Measurements from ENCODE around the gene ZRANB2. TPM values are rescaled to one million over a fixed set of nuclear protein-coding genes. Genes with fewer than 3 reads are reported as not detected.

Gene ZRANB2
- total RNA-seq, 1 experiment from 2014 or later = 67.9 TPM

DNA sequence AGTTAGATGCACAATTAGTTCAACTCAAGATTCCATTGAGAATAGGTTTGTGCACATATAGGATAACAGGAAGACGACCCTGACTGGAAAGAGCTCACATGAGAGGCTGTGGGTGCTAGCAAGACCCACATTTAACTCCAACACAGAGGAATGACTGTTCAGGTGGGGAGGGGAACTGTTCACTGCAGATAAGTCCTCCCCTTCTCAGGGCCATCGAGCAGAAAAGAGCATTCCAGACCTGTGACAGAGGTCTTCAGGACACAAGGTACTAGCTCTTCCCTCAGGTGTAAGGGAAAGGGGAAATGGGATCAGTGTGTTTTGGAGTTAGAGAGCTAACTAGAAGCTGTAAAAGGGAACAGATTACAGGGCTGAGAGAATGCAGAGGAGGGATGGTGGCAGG lies 41.9 kb downstream of the ZRANB2 start:
- intact Hi-C loops (cut with micrococcal nuclease) = no loop called here
- Histone ChIP-seq H3K9me2 (ENCODE audit: insufficient read depth) (no peaks in the 10 kb centered on the region), H2AFZ (ENCODE audit: low read depth, low read length, poor library complexity, severe bottlenecking) (no peak overlapping the region), H3K4me1 (ENCODE audit: control insufficient read depth in 1 of 2, insufficient read depth in 2 of 2, low read length in 2 of 2) (no peaks in the 10 kb centered on the region), H4K20me1 (ENCODE audit: insufficient read depth) (no peaks in the 10 kb centered on the region), H3K9ac (ENCODE audit: low read length) (no peak overlapping the region), H3K36me3 (ENCODE audit: control insufficient read depth in 1 of 2, insufficient read depth in 2 of 2, low read length in 2 of 2) (no peaks in the 10 kb centered on the region), H3K4me2 (ENCODE audit: low read length) (no peak overlapping the region), H3K79me2 (ENCODE audit: insufficient read depth, low read length) (no peaks in the 10 kb centered on the region), H3K27me3 (ENCODE audit: insufficient read depth, low read length) (peaks cover 69% of the 10 kb centered on the region), H3K27ac (ENCODE audit: low read depth, low read length) (no peak overlapping the region), H3K4me3 (replicated peaks in 1 of 2; ENCODE audit: low read depth in 1 of 2, low read length in 2 of 2) (no peak overlapping the region), H3K9me3 (ENCODE audit: control insufficient read depth in 1 of 2, insufficient read depth in 1 of 2, low read depth in 1 of 2, low read length in 2 of 2) (no peaks in the 10 kb centered on the region)
- CTCF ChIA-PET = no interaction called here
- DNase-seq (ENCODE audit: low read depth, low spot score) (no peak), ATAC-seq (no peak)
- TF ChIP-seq RAD21 (IDR thresholded peaks at IDR 0.05; ENCODE audit: low read depth) (no peak), POLR2AphosphoS5 (IDR thresholded peaks at IDR 0.05; ENCODE audit: low read depth, low read length) (no peak), CEBPB (IDR thresholded peaks at IDR 0.05; ENCODE audit: low read depth) (no peak), FOSL1 (IDR thresholded peaks at IDR 0.05; ENCODE audit: low read depth) (no peak), ZNF274 (IDR thresholded peaks at IDR 0.05; ENCODE audit: low read depth, low read length) (no peak), MAX (IDR thresholded peaks at IDR 0.05) (no peak), ELF1 (IDR thresholded peaks at IDR 0.05; ENCODE audit: borderline replicate concordance, low read depth) (no peak), ZFX (IDR thresholded peaks at IDR 0.05) (no peak), EZH2phosphoT487 (IDR thresholded peaks at IDR 0.05; ENCODE audit: borderline replicate concordance) (no peak), CBX3 (IDR thresholded peaks at IDR 0.05; ENCODE audit: low read depth) (no peak), JUND (IDR thresholded peaks at IDR 0.05) (no peak)
- TF ChIP-seq, protein P1, sequence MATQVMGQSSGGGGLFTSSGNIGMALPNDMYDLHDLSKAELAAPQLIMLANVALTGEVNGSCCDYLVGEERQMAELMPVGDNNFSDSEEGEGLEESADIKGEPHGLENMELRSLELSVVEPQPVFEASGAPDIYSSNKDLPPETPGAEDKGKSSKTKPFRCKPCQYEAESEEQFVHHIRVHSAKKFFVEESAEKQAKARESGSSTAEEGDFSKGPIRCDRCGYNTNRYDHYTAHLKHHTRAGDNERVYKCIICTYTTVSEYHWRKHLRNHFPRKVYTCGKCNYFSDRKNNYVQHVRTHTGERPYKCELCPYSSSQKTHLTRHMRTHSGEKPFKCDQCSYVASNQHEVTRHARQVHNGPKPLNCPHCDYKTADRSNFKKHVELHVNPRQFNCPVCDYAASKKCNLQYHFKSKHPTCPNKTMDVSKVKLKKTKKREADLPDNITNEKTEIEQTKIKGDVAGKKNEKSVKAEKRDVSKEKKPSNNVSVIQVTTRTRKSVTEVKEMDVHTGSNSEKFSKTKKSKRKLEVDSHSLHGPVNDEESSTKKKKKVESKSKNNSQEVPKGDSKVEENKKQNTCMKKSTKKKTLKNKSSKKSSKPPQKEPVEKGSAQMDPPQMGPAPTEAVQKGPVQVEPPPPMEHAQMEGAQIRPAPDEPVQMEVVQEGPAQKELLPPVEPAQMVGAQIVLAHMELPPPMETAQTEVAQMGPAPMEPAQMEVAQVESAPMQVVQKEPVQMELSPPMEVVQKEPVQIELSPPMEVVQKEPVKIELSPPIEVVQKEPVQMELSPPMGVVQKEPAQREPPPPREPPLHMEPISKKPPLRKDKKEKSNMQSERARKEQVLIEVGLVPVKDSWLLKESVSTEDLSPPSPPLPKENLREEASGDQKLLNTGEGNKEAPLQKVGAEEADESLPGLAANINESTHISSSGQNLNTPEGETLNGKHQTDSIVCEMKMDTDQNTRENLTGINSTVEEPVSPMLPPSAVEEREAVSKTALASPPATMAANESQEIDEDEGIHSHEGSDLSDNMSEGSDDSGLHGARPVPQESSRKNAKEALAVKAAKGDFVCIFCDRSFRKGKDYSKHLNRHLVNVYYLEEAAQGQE (IDR thresholded peaks at IDR 0.05; ENCODE audit: low read depth) = no peak
- TF ChIP-seq, protein P2, sequence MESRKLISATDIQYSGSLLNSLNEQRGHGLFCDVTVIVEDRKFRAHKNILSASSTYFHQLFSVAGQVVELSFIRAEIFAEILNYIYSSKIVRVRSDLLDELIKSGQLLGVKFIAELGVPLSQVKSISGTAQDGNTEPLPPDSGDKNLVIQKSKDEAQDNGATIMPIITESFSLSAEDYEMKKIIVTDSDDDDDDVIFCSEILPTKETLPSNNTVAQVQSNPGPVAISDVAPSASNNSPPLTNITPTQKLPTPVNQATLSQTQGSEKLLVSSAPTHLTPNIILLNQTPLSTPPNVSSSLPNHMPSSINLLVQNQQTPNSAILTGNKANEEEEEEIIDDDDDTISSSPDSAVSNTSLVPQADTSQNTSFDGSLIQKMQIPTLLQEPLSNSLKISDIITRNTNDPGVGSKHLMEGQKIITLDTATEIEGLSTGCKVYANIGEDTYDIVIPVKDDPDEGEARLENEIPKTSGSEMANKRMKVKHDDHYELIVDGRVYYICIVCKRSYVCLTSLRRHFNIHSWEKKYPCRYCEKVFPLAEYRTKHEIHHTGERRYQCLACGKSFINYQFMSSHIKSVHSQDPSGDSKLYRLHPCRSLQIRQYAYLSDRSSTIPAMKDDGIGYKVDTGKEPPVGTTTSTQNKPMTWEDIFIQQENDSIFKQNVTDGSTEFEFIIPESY (IDR thresholded peaks at IDR 0.05; ENCODE audit: extremely low read depth, insufficient replicate concordance, low read length) = no peak
- BruUV-seq (replicated peaks) = no TSS peak
- POLR2A ChIA-PET = no interaction called here
- RAD21 ChIA-PET (ENCODE audit: low non-redundant PET in 1 of 2, low total read pairs in 2 of 2, uncharacterized antibody in 2 of 2, unreplicated experiment in 2 of 2) = no interaction called here
